DMS 273 (cell line): ENCODE results near the gene CAMTA1.

Experiments used
- DNase-seq: peaks from one replicate; lab custom pipeline; 2025; ENCODE audit not compliant: unreplicated experiment; lab: John Stamatoyannopoulos, UW

CAMTA1 gene

DNA sequence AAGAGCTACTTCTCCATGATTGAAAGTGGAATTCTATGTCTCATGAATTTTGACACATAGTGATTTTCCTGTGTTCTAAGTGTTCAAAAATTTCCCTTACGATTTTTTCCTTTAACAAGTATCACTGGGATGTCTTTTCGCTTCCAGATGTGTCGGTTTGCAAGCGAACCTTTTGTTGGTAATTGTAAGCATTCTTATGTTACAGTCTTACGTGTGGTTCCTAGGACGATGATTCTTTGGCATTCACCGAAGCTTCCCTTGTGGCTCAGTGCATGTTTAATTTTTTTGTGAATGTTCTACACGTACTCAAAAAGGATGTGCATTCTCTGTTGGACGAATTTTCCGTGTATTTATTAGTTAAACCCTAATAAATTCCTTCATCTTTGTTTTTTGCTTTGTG, 211.6 kb downstream of the CAMTA1 start:
- DNase-seq, result no peak

DNA sequence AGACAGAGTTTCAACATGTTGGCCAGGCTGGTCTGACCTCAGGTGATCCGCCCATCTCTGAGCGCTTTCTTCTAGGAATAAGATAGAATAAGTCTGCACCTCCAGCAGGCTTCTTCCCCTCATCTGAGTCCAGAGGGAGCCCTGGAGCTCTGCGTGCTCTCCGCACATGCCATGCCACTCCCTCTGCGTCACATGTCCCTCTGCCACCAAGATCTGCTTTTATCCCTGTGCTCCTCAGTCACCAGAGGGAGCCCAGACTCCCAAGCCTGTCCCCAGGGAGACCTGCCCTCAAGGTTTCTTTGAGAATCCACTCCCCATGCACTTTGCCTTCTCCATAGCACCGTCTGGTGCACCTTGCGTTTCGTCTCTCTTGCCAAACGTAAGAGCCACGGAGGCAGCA, 213.0 kb downstream of the CAMTA1 start:
- no peak for DNase-seq

DNA sequence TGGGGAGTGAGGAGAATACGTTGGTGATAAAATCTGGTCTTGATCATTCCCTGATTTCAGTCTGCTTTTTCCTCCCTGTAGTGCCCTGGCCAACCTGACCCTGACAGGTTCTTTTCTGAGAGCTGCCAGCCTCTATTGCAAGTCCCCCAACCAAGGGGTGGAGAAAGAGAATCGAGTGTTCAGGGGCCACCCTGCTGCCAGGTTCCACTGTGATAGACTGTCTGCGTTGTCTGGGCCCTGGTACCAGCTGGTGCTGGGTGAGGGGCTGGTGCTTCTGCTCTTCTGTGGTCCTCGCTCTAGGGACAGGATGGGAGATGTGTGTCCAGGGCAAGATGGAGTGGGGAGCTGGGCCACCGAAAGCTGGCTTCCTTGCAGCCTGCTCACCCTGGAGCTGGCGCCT, 214.6 kb downstream of the CAMTA1 start:
- no peak for DNase-seq

- DNase-seq, result no peak
Measured at GRCh38 chr1:7000720-7001119, 215.5 kb downstream of the CAMTA1 start.

GRCh38 chr1:7002728-7003127, 217.5 kb downstream of the CAMTA1 start:
- no peak for DNase-seq

GRCh38 chr1:7003676-7004075, 218.4 kb downstream of the CAMTA1 start:
- no peak for DNase-seq

GRCh38 chr1:7004181-7004580, 218.9 kb downstream of the CAMTA1 start:
- no peak for DNase-seq

DNA sequence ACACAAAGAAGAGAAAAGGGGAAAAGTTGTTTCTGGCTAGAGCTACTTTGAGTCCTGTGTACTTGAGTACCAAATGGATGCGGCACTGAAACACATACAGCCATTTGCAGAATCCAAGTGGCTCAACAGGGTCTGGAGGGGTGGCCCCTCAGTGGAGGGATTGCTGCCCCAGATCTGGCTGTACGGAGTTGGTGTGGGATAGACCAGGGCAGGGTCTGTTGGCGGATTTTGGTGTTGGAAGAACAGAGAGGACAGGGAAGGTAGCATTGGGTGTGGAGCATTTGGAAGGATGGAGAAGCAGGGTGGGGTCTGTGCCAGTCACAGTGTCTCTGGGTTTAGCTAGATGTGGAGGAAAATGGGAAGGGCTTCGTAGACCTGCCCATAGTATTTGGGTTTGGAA, 220.5 kb downstream of the CAMTA1 start:
- no peak for DNase-seq

- no peak for DNase-seq
Measured at GRCh38 chr1:7006996-7007871, 222.0 kb downstream of the CAMTA1 start.

GRCh38 chr1:7007902-7008301, 222.6 kb downstream of the CAMTA1 start:
- no peak for DNase-seq

GRCh38 chr1:7008331-7008730, 223.1 kb downstream of the CAMTA1 start:
- DNase-seq, result no peak

- no peak for DNase-seq
Measured at GRCh38 chr1:7008975-7009740, 223.9 kb downstream of the CAMTA1 start.

DNA sequence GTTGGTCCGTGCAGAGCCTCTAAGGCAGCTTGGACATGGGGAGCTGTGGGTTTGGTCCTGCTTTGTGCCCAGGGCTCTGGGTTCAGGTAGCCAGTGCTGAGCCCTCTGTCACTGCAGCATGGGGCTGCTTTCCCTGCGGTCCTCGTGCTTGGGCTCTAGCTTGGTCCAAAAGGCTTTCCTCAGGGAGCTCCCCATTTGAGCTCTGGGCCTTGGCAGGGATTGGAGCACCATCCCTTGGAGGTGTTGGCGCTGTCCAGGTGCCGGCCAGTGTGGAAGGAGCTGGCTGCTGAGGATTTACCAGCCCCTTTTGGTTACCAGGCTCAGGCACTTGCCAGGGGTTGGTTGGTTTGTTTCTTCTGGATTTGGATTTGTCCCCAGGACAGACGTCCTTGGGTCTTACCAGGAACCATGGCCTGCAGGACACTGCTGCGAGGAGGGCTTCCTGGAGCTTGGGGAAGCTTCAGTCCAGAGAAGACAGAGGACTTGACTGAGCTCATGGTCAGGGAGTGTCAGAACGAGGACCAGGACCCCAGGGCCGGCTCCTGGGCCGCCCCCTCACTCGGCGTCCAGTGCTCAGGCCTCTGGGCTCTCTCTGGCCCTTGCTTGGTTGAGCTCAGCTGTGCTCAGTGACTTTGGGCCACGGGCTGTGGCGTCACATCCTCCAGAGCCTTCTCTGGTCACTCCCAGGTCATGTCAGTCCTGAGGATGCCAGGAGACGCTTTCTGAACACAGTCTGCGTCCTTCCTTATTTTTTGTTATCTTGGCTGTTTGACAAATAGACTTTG, 224.7 kb downstream of the CAMTA1 start:
- no peak for DNase-seq

DNA sequence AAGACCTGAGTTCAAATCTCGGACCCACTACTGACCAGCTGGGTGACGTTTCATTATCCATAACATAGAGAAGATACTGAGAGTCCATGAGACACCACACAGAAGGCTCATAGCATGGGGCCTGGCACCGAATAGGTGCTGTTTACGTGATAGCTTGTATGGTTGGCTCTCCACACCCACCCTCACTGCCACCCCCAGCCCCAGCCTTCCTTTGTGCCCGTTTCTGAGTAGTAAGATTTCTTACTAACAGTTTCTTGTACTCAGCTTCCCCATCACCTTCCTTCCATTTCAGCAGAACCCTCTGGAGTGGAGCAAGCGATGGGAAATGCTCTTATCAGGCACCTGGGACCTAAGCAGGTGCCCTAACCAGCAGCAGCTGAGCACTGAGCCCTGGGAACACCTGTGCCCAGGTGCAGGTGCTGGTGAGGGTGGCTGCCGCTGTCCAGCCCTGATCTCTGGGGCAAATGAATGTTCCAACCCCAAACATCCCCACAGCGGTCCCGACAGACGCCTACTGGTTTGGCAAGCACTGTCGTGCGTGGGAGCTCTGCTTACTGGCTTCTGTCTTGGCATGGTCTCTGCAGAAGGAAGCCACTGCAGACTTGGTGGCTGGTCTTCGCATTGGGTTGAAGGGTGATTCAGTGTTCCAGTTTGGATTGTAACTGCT, 225.4 kb downstream of the CAMTA1 start:
- no peak for DNase-seq

- no peak for DNase-seq
Measured at GRCh38 chr1:7011826-7012225, 226.6 kb downstream of the CAMTA1 start.

GRCh38 chr1:7012461-7012924, 227.2 kb downstream of the CAMTA1 start:
- DNase-seq, result no peak

- no peak for DNase-seq
Measured at GRCh38 chr1:7013833-7014639, 228.8 kb downstream of the CAMTA1 start.

- DNase-seq, result no peak
Measured at GRCh38 chr1:7014640-7014930, 229.3 kb downstream of the CAMTA1 start.

GRCh38 chr1:7015022-7015421, 229.8 kb downstream of the CAMTA1 start:
- DNase-seq, result no peak

DNA sequence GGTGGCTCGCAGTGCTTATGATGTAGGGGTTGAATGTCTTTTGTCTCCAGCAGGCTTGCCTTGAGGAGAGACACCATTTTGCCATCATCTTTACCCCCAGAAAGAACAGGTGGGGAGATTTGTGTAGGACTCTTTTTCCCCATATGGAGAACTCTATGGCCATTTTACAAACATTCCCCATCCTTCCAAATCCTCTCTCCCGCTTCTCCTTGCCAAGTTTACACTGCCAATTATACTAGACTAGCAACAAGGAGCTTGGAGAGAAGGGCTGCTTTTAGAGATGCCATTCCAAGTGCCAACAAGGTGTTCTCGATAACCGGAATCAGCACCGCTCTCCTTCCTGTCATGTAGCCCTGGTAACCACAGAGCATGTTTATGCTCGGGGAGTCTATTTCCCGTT, 233.1 kb downstream of the CAMTA1 start:
- DNase-seq, result no peak
